Measurements from ENCODE around the gene SVBP. TPM values are rescaled to one million over a fixed set of nuclear protein-coding genes. Genes with fewer than 3 reads are reported as not detected.
"Not testable (repeated sequence)": the region's sequence is repeated elsewhere in the genome, so short reads cannot be mapped to it uniquely, and the experiment has no call there.

Gene SVBP
- total RNA-seq, 2 experiments from 2014 or later = 18.9 to 23.1 TPM

DNA sequence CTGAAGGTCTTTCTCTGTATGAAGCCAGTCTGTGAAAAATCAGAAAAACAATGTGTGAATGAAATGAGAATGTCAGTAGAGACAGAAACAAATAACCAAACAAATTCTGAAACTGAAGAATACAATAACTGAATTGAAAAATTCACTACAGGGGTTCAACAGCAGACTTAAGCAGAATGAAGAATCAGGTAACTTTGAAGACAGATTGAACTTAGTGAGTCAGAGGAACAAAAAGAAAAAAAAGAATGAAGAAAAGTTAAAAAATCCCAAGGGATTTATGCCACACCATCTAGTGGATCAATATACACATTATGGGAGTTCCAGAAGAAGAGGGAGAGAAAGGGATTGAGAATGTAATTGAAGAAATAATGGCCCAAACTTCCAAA is 43.8 kb upstream of the SVBP start:
- DNase-seq (ENCODE audit: low spot score) = no peak
- Histone ChIP-seq H3K79me2 (ENCODE audit: insufficient read depth, low read depth, low read length) (no peaks in the 10 kb centered on the region), H3K4me1 (ENCODE audit: insufficient read depth, low read length, poor library complexity, severe bottlenecking) (no peaks in the 10 kb centered on the region), H3K27ac (ENCODE audit: low read depth, low read length, poor library complexity, severe bottlenecking) (no peak overlapping the region), H4K20me1 (ENCODE audit: insufficient read depth, low read length) (no peaks in the 10 kb centered on the region), H3K9me2 (ENCODE audit: insufficient read depth, low read length) (no peaks in the 10 kb centered on the region), H3K9me3 (ENCODE audit: low read length) (peaks cover 8% of the 10 kb centered on the region; the same call in 1 of the 2 replicates), H3K4me3 (ENCODE audit: low read depth, low read length, poor library complexity, severe bottlenecking) (no peak overlapping the region), H3K36me3 (ENCODE audit: insufficient read depth, low read length) (no peaks in the 10 kb centered on the region), H3K4me2 (ENCODE audit: low read length) (no peak overlapping the region), H2AFZ (ENCODE audit: low read length) (no peak overlapping the region)
- TF ChIP-seq, protein P1, sequence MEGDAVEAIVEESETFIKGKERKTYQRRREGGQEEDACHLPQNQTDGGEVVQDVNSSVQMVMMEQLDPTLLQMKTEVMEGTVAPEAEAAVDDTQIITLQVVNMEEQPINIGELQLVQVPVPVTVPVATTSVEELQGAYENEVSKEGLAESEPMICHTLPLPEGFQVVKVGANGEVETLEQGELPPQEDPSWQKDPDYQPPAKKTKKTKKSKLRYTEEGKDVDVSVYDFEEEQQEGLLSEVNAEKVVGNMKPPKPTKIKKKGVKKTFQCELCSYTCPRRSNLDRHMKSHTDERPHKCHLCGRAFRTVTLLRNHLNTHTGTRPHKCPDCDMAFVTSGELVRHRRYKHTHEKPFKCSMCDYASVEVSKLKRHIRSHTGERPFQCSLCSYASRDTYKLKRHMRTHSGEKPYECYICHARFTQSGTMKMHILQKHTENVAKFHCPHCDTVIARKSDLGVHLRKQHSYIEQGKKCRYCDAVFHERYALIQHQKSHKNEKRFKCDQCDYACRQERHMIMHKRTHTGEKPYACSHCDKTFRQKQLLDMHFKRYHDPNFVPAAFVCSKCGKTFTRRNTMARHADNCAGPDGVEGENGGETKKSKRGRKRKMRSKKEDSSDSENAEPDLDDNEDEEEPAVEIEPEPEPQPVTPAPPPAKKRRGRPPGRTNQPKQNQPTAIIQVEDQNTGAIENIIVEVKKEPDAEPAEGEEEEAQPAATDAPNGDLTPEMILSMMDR (conservative IDR thresholded peaks at IDR 0.05; ENCODE audit: low read length) = no peak
- TF ChIP-seq EZH2phosphoT487 (IDR thresholded peaks at IDR 0.05; ENCODE audit: borderline replicate concordance, low read depth, low read length) = no peak
- intact Hi-C loops (cut with micrococcal nuclease; ENCODE audit: unreplicated experiment) = no loop called here
- ChIA-PET CTCF (ENCODE audit: unreplicated experiment) (no interaction called here), POLR2A (no interaction called here)
- no TSS peak for BruUV-seq (replicated peaks)

DNA sequence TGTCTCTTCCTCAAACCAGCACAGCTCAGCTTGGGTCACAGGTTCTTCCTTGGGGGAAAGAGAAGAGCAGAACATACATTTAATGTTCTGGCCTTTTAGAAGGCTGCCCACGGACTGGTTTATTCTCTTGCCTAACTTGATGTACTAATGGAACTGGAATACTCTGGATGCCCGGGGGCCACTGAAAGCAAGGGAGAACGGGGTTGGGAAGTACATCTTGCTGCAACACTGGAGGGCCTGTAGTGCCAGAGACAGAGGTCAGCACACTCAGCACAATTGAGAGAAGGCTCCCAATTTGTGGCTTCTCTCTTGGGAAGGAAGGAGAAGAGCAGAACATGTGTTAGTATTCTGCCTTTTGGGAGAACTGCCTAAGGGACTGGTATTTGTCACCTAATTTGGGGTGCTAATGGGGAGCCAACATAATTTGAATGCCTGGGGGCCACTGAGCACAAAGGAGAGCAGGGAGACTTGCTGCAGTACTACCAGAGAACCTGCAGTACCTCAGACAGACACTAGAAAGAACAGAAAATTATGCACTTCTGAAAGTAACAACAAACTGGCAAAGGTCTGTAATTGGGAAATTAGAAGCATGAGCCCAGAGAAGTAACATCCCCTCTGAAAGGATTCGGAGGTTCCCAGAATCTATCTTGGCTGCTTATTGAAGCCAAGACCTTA is 43.3 kb upstream of the SVBP start:
- no peak for DNase-seq (ENCODE audit: low spot score)
- CTCF ChIA-PET (ENCODE audit: unreplicated experiment) = no interaction called here
- intact Hi-C loops (cut with micrococcal nuclease; ENCODE audit: unreplicated experiment) = no loop called here
- no peak overlapping the region for H3K4me3 ChIP-seq (ENCODE audit: low read depth, low read length, poor library complexity, severe bottlenecking)
- POLR2A ChIA-PET = interaction anchor here (0.6 kb wide), 1 partner anchor 1464 kb away, joined by 3 read pairs; no protein-coding TSS in a partner anchor
- no peak overlapping the region for H2AFZ ChIP-seq (ENCODE audit: low read length)
- H3K4me1 ChIP-seq (ENCODE audit: insufficient read depth, low read length, poor library complexity, severe bottlenecking) = no peaks in the 10 kb centered on the region
- no peak for TF ChIP-seq EZH2phosphoT487 (IDR thresholded peaks at IDR 0.05; ENCODE audit: borderline replicate concordance, low read depth, low read length)
- TF ChIP-seq, protein P1 (conservative IDR thresholded peaks at IDR 0.05; ENCODE audit: low read length) = peak; percentile 26; the same call in 1 of the 2 replicates
- H4K20me1 ChIP-seq (ENCODE audit: insufficient read depth, low read length) = no peaks in the 10 kb centered on the region
- no peaks in the 10 kb centered on the region for H3K79me2 ChIP-seq (ENCODE audit: insufficient read depth, low read depth, low read length)
- no peak overlapping the region for H3K4me2 ChIP-seq (ENCODE audit: low read length)
- H3K9me3 ChIP-seq (ENCODE audit: low read length) = peaks cover 8% of the 10 kb centered on the region; the same call in 1 of the 2 replicates
- BruUV-seq (replicated peaks) = no TSS peak
- no peak overlapping the region for H3K27ac ChIP-seq (ENCODE audit: low read depth, low read length, poor library complexity, severe bottlenecking)
- no peaks in the 10 kb centered on the region for H3K9me2 ChIP-seq (ENCODE audit: insufficient read depth, low read length)
- no peaks in the 10 kb centered on the region for H3K36me3 ChIP-seq (ENCODE audit: insufficient read depth, low read length)

DNA sequence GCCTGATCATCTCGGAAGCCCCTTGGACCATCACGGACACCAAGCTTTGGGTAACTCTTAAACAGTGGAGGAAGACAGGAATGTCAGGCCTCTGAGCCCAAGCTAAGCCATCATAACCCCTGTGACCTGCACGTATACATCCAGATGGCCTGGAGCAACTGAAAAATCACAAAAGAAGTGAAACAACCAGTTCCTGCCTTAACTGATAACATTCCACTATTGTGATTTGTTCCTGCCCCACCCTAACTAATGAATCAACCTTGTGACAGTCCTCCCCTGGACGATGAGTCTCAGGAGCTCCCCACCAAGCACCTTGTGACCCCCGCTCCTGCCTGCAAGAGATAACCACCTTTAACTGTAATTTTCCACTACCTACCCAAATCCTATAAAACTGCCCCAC is 42.2 kb upstream of the SVBP start:
- H3K4me2 ChIP-seq (ENCODE audit: low read length); BruUV-seq (replicated peaks); H2AFZ ChIP-seq (ENCODE audit: low read length); H3K9me2 ChIP-seq (ENCODE audit: insufficient read depth, low read length); H3K4me1 ChIP-seq (ENCODE audit: insufficient read depth, low read length, poor library complexity, severe bottlenecking); H4K20me1 ChIP-seq (ENCODE audit: insufficient read depth, low read length); H3K36me3 ChIP-seq (ENCODE audit: insufficient read depth, low read length); intact Hi-C loops (cut with micrococcal nuclease; ENCODE audit: unreplicated experiment); H3K79me2 ChIP-seq (ENCODE audit: insufficient read depth, low read depth, low read length); H3K4me3 ChIP-seq (ENCODE audit: low read depth, low read length, poor library complexity, severe bottlenecking); H3K9me3 ChIP-seq (ENCODE audit: low read length); DNase-seq (ENCODE audit: low spot score); H3K27ac ChIP-seq (ENCODE audit: low read depth, low read length, poor library complexity, severe bottlenecking); CTCF ChIA-PET (ENCODE audit: unreplicated experiment): not testable (repeated sequence)
- POLR2A ChIA-PET = interaction anchor here (0.7 to 1.6 kb wide), 2 partner anchors 12 to 225 kb away, joined by 3 to 8 read pairs; partner anchors contain the start of gene ZNF691

DNA sequence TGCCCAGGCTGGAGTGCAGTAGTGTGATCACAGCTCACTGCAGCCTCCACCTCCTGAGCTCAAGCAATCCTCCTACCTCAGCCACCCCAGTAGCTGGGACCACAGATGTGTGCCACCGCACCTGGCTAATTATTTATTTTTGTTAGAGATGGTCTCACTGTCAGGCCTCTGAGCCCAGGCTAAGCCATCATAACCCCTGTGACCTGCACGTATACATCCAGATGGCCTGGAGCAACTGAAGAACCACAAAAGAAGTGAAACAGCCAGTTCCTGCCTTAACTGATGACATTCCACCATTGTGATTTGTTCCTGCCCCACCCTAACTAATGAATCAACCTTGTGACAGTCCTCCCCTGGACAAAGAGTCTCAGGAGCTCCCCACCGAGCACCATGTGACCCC is 39.4 kb upstream of the SVBP start:
- H3K9me3 ChIP-seq (ENCODE audit: low read length); H3K4me2 ChIP-seq (ENCODE audit: low read length); BruUV-seq (replicated peaks); H3K9me2 ChIP-seq (ENCODE audit: insufficient read depth, low read length); H3K79me2 ChIP-seq (ENCODE audit: insufficient read depth, low read depth, low read length); H3K27ac ChIP-seq (ENCODE audit: low read depth, low read length, poor library complexity, severe bottlenecking); H4K20me1 ChIP-seq (ENCODE audit: insufficient read depth, low read length); H3K4me3 ChIP-seq (ENCODE audit: low read depth, low read length, poor library complexity, severe bottlenecking); intact Hi-C loops (cut with micrococcal nuclease; ENCODE audit: unreplicated experiment); POLR2A ChIA-PET; CTCF ChIA-PET (ENCODE audit: unreplicated experiment); DNase-seq (ENCODE audit: low spot score); H2AFZ ChIP-seq (ENCODE audit: low read length): not testable (repeated sequence)
- Histone ChIP-seq H3K36me3 (ENCODE audit: insufficient read depth, low read length) (peaks cover 20% of the 10 kb centered on the region), H3K4me1 (ENCODE audit: insufficient read depth, low read length, poor library complexity, severe bottlenecking) (peaks cover 17% of the 10 kb centered on the region)
